GM12878 (cell line): ENCODE data around the gene FGR. TPM values are rescaled to one million over a fixed set of nuclear protein-coding genes. Genes with fewer than 3 reads are reported as not detected.

ENCODE experiments used
- ATAC-seq: fragments of 200-7000 bp; cut with Tn5 transposase; 3 replicates; pipeline ENCODE4 v1.9.1; 2020; ENCODE audit warnings: mild to moderate bottlenecking, moderate library complexity
- BruUV-seq: library from RNA; stranded (reverse); fragments of 400-500 nt; replicated peaks from 2 replicates; lab custom pipeline; 2021; lab: Mats Ljungman, UMichigan
- CTCF ChIA-PET: fragments of 300-600 bp; sonication (Branson Sonifier 250); formaldehyde crosslinking; extraction: SDS; loops from one replicate; lab custom pipeline; 2021; ENCODE audit warnings: inconsistent platforms; lab: Yijun Ruan, JAX
- POLR2A ChIA-PET: fragments of 350-600 bp; formaldehyde crosslinking; extraction: SDS; loops from one replicate; lab custom pipeline; 2021; ENCODE audit warnings: inconsistent platforms; lab: Charles Lee
- RAD21 ChIA-PET: fragments of 300-600 bp; sonication (Branson Sonifier 250); formaldehyde crosslinking; loops from one replicate; lab custom pipeline; 2023; ENCODE audit warnings: antibody characterized with exemption; ENCODE audit not compliant: unreplicated experiment; lab: Charles Lee
- SMC1A ChIA-PET: fragments of 300-600 bp; sonication (Branson Sonifier 250); formaldehyde crosslinking; loops from one replicate; lab custom pipeline; 2023; ENCODE audit not compliant: unreplicated experiment, uncharacterized antibody; lab: Charles Lee
- DNase-seq: peaks from one replicate; pipeline ENCODE4 v3.0.0-alpha.2; 2011; ENCODE audit warnings: low read depth, low spot score
- FAIRE-seq: peaks from 3 replicates; lab custom pipeline; 2011; peaks lifted over from hg19 to GRCh38; lab: Jason Lieb, UNC
- H2AFZ ChIP-seq: 2 replicates; pipeline ENCODE4 v1.6.0; 2011; ENCODE audit warnings: low read depth, low read length, control low read depth; ENCODE audit not compliant: control insufficient read depth
- H3K27ac ChIP-seq: 2 replicates; pipeline ENCODE4 v1.5.1; 2011; ENCODE audit warnings: control low read depth; ENCODE audit not compliant: control insufficient read depth, insufficient read depth
- H3K27me3 ChIP-seq, 2 experiments: replicated peaks in 1 of 2; 2 replicates each; pipeline versions ENCODE4 v1.6.0 to v1.6.1; 2011; ENCODE audit warnings: low read length in 1 of 2; ENCODE audit not compliant: control insufficient read depth in 2 of 2, insufficient read depth in 2 of 2
- H3K36me3 ChIP-seq, 2 experiments: 2 replicates each; pipeline ENCODE4 v1.5.1; 2011; ENCODE audit warnings: low read length in 1 of 2; ENCODE audit not compliant: control insufficient read depth in 2 of 2, insufficient read depth in 2 of 2
- H3K4me1 ChIP-seq: 2 replicates; pipeline ENCODE4 v1.6.1; 2011; ENCODE audit warnings: mild to moderate bottlenecking, low read length, moderate library complexity, mixed read lengths; ENCODE audit not compliant: control insufficient read depth, insufficient read depth
- H3K4me2 ChIP-seq: 2 replicates; pipeline ENCODE4 v1.6.0; 2011; ENCODE audit warnings: control low read depth; ENCODE audit not compliant: control insufficient read depth, insufficient read depth
- H3K4me3 ChIP-seq: fragments of 200-600 bp; sonication (generic); 2 replicates; pipeline ENCODE4 v1.5.1; 2016
- H3K79me2 ChIP-seq: 2 replicates; pipeline ENCODE4 v1.6.0; 2011; ENCODE audit warnings: low read length; ENCODE audit not compliant: control insufficient read depth, insufficient read depth
- H3K9ac ChIP-seq: 2 replicates; pipeline ENCODE4 v1.8.0; 2011; ENCODE audit warnings: low read length, control low read depth, mixed read lengths; ENCODE audit not compliant: control insufficient read depth, insufficient read depth
- H3K9me3 ChIP-seq: replicated peaks from 3 replicates; pipeline ENCODE4 v1.5.1; 2011; ENCODE audit warnings: mild to moderate bottlenecking, low read length; ENCODE audit not compliant: control insufficient read depth, insufficient read depth
- H4K20me1 ChIP-seq: 2 replicates; pipeline ENCODE4 v1.6.0; 2011; ENCODE audit not compliant: control insufficient read depth, insufficient read depth
- BCL11A ChIP-seq: IDR thresholded peaks from 2 replicates; pipeline ENCODE4 v1.6.1; 2011; ENCODE audit warnings: low read depth, low read length
- MTA2 ChIP-seq: fragments of 450-650 bp; IDR thresholded peaks from 2 replicates; pipeline ENCODE4 v1.6.1; 2016; ENCODE audit warnings: low read depth, mild to moderate bottlenecking, moderate library complexity
- NKRF ChIP-seq: fragments of 450-650 bp; conservative IDR thresholded peaks from 2 replicates; pipeline ENCODE4 v1.6.1; 2017; ENCODE audit warnings: mild to moderate bottlenecking, moderate library complexity
- NR2C1 ChIP-seq: fragments of 450-650 bp; IDR thresholded peaks from 2 replicates; pipeline ENCODE4 v1.6.1; 2017; ENCODE audit warnings: antibody characterized with exemption, mild to moderate bottlenecking, moderate library complexity
- RCOR1 ChIP-seq: conservative IDR thresholded peaks from 2 replicates; pipeline ENCODE4 v1.6.1; 2012; ENCODE audit warnings: low read depth, low read length, improper control_type of control experiment
- SREBF1 ChIP-seq: IDR thresholded peaks from 2 replicates; pipeline ENCODE4 v1.6.1; 2012; ENCODE audit warnings: mild to moderate bottlenecking, low read length
- SUZ12 ChIP-seq: fragments of 200-600 bp; sonication (generic); IDR thresholded peaks from one replicate; pipeline ENCODE4 v1.6.1; 2018; ENCODE audit warnings: antibody characterized with exemption, mild to moderate bottlenecking; ENCODE audit not compliant: unreplicated experiment
- ZBED1 ChIP-seq: IDR thresholded peaks from 2 replicates; pipeline ENCODE4 v1.6.1; 2016; ENCODE audit warnings: borderline replicate concordance
- WGBS: methylation state at CpG from one replicate; pipeline ENCODE4 v1.1.6; 2016; ENCODE audit warnings: low lambda C conversion rate; ENCODE audit not compliant: insufficient replicate concordance, insufficient coverage; ENCODE audit errors: missing lambda C conversion rate; 5-methylcytosine and 5-hydroxymethylcytosine counted together
- in situ Hi-C: fragments of 300-500 bp; cut with MboI; formaldehyde crosslinking; loops from 9 replicates; pipeline ENCODE4 v1.14.3; 2018; ENCODE audit warnings: mixed read lengths
- intact Hi-C: fragments of 100-400 bp; cut with micrococcal nuclease; formaldehyde crosslinking; loops from one replicate; pipeline ENCODE4 v1.14.2; 2022; ENCODE audit not compliant: unreplicated experiment
- polyA plus RNA-seq, 11 experiments: library from polyadenylated mRNA; depleted of rRNA in 4 of 11; unstranded in 6 of 11; stranded (reverse) in 5 of 11; fragments of >200 nt; fragmentation: Nextera tagmentation in 4 of 11; fragmentation: Illumina TruSeq in 1 of 11; extraction: Ambion mirVana in 4 of 11; extraction: Trizol in 1 of 11; gene quantifications; 1 replicate in 1 of 11; 2 replicates in 10 of 11; pipeline versions ENCODE4 v1.2.1 to v1.2.3, GENCODE V29; 2011 to 2016; ENCODE audit warnings: inconsistent platforms in 2 of 11, missing spikeins in 2 of 11, low read depth in 1 of 11
- total RNA-seq, 4 experiments: library from RNA; depleted of rRNA in 3 of 4; stranded (reverse); fragments of >200 nt in 3 of 4; fragmentation: Illumina TruSeq in 1 of 4; extraction: Trizol in 1 of 4; gene quantifications; 2 replicates each; pipeline versions ENCODE4 v1.2.1 to v1.2.3, GENCODE V29; 2013 to 2021
- TF ChIP-seq, protein P1 (sequence below): IDR thresholded peaks from 2 replicates; pipeline ENCODE4 v1.6.1; 2012; ENCODE audit warnings: improper control_type of control experiment, low read depth, low read length; ENCODE audit not compliant: insufficient replicate concordance

FGR gene
- total and polyA plus RNA-seq, 10 of the 15 experiments (the other 5 are each of a cell fraction or from before 2014, with no cell fraction given) = 10.9 to 193 (median 74.7) TPM

- H3K9me3 ChIP-seq = no peaks in the 10 kb centered on the region
- no peak overlapping the region for H3K4me3 ChIP-seq
- no peaks in the 10 kb centered on the region for H3K27me3 ChIP-seq
- BruUV-seq = no TSS peak
- no peak overlapping the region for H2AFZ ChIP-seq
- H4K20me1 ChIP-seq = no peaks in the 10 kb centered on the region
- ATAC-seq (no peak), FAIRE-seq (no peak), DNase-seq (no peak)
- intact Hi-C loops = no loop called here
- ChIA-PET POLR2A (no interaction called here), CTCF (interaction anchor here (0.9 to 2.6 kb wide), 4 partner anchors 10 to 188 kb away, joined by 3 to 13 read pairs (median 7); no protein-coding TSS in a partner anchor), SMC1A (no interaction called here), RAD21 (interaction anchor here (0.5 kb wide), 1 partner anchor 44 kb away, joined by 3 read pairs; no protein-coding TSS in a partner anchor)
- in situ Hi-C loops = no loop called here
- WGBS = 56% methylated on average over 3 of the region's 3 CpGs
- H3K79me2 ChIP-seq = no peaks in the 10 kb centered on the region
- H3K27ac ChIP-seq = no peak overlapping the region
- no peak overlapping the region for H3K4me2 ChIP-seq
- H3K9ac ChIP-seq = no peak overlapping the region
- no peak for TF ChIP-seq SUZ12
- TF ChIP-seq MTA2 = no peak
- TF ChIP-seq ZBED1 = no peak
- TF ChIP-seq RCOR1 = no peak
- no peaks in the 10 kb centered on the region for H3K36me3 ChIP-seq
- no peaks in the 10 kb centered on the region for H3K4me1 ChIP-seq
Observed at GRCh38 chr1:27583479-27583878, 51.5 kb downstream of the FGR start.

- Histone ChIP-seq H3K4me2 (no peak overlapping the region), H2AFZ (no peak overlapping the region), H3K4me1 (no peaks in the 10 kb centered on the region), H3K9ac (no peak overlapping the region), H3K27ac (no peak overlapping the region), H3K4me3 (no peak overlapping the region), H3K36me3 (no peaks in the 10 kb centered on the region), H4K20me1 (no peaks in the 10 kb centered on the region), H3K27me3 (no peaks in the 10 kb centered on the region), H3K9me3 (no peaks in the 10 kb centered on the region)
- BruUV-seq = no TSS peak
- POLR2A ChIA-PET = no interaction called here
- RAD21 ChIA-PET = no interaction called here
- DNase-seq = no peak
- in situ Hi-C loops = no loop called here
- WGBS = 67% methylated on average over 6 of the region's 6 CpGs
- intact Hi-C loops = no loop called here
- SMC1A ChIA-PET = interaction anchor here (1.0 kb wide), 1 partner anchor 20 kb away, joined by 3 read pairs; no protein-coding TSS in a partner anchor
- CTCF ChIA-PET = interaction anchor here (1.9 to 2.3 kb wide), 2 partner anchors 13 to 25 kb away, joined by 6 to 12 read pairs; no protein-coding TSS in a partner anchor
- FAIRE-seq = no peak
- TF ChIP-seq SREBF1 (no peak), BCL11A (no peak), NR2C1 (no peak), NKRF (no peak)
- TF ChIP-seq, protein P1, sequence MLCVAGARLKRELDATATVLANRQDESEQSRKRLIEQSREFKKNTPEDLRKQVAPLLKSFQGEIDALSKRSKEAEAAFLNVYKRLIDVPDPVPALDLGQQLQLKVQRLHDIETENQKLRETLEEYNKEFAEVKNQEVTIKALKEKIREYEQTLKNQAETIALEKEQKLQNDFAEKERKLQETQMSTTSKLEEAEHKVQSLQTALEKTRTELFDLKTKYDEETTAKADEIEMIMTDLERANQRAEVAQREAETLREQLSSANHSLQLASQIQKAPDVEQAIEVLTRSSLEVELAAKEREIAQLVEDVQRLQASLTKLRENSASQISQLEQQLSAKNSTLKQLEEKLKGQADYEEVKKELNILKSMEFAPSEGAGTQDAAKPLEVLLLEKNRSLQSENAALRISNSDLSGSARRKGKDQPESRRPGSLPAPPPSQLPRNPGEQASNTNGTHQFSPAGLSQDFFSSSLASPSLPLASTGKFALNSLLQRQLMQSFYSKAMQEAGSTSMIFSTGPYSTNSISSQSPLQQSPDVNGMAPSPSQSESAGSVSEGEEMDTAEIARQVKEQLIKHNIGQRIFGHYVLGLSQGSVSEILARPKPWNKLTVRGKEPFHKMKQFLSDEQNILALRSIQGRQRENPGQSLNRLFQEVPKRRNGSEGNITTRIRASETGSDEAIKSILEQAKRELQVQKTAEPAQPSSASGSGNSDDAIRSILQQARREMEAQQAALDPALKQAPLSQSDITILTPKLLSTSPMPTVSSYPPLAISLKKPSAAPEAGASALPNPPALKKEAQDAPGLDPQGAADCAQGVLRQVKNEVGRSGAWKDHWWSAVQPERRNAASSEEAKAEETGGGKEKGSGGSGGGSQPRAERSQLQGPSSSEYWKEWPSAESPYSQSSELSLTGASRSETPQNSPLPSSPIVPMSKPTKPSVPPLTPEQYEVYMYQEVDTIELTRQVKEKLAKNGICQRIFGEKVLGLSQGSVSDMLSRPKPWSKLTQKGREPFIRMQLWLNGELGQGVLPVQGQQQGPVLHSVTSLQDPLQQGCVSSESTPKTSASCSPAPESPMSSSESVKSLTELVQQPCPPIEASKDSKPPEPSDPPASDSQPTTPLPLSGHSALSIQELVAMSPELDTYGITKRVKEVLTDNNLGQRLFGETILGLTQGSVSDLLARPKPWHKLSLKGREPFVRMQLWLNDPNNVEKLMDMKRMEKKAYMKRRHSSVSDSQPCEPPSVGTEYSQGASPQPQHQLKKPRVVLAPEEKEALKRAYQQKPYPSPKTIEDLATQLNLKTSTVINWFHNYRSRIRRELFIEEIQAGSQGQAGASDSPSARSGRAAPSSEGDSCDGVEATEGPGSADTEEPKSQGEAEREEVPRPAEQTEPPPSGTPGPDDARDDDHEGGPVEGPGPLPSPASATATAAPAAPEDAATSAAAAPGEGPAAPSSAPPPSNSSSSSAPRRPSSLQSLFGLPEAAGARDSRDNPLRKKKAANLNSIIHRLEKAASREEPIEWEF = no peak
- TF ChIP-seq, all 136 proteins: peak for 0
- no peaks in the 10 kb centered on the region for H3K79me2 ChIP-seq
- ATAC-seq = no peak
Observed at GRCh38 chr1:27581823-27582243, 53.2 kb downstream of the FGR start.
